Activated T-cell treated with anti-CD3 and anti-CD28 coated beads for 4 hours (primary cell): ENCODE measurements around the gene COMMD6.

ENCODE experiments used
- DNase-seq: peaks from one replicate; pipeline ENCODE4 v3.0.0-alpha.2; 2020

Gene COMMD6

DNA sequence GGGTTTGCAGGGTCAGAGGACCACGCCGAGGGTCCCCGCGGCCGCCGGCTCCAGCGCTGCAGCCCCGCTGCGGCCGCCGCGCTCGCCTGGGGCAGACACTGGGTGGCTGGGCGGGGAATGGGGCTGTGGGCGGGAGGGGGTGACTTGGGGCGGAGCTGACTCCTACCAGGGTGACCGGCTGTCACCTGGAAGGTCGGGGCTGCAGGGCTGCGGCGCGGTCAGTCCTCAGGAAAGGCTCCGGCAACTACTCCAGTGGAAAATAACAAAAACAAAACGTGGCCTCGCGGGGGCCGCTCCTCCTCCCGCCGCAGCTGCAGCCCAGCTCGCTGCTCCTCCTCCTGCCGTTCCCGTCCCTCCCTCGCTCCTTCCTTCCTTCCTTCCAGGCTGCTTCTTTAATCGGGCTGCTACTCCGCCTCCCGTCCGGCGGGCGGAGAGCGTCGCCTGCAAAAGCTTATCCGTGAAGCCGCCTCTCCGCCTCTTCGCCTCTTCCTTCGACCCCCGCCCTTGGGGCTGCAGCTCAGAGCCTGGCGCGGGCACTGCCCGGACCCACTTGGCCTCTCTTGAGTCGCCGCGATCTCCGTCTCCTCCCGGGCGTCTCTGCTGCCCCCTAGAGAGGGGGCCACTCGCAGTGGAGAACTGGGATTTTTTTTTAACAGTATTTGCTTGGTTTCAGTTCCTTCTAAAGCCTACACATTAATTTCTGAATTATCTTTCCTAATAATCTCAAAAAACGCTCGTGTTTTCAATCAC lies 55.4 kb downstream of the COMMD6 start, which contains the start of gene TBC1D4:
Gene TBC1D4, minus strand, starts transcription at position 100 of the 750 bp plus-strand sequence. CDS start 402 bp downstream, outside the sequence.
- DNase-seq: peak; percentile 23

DNA sequence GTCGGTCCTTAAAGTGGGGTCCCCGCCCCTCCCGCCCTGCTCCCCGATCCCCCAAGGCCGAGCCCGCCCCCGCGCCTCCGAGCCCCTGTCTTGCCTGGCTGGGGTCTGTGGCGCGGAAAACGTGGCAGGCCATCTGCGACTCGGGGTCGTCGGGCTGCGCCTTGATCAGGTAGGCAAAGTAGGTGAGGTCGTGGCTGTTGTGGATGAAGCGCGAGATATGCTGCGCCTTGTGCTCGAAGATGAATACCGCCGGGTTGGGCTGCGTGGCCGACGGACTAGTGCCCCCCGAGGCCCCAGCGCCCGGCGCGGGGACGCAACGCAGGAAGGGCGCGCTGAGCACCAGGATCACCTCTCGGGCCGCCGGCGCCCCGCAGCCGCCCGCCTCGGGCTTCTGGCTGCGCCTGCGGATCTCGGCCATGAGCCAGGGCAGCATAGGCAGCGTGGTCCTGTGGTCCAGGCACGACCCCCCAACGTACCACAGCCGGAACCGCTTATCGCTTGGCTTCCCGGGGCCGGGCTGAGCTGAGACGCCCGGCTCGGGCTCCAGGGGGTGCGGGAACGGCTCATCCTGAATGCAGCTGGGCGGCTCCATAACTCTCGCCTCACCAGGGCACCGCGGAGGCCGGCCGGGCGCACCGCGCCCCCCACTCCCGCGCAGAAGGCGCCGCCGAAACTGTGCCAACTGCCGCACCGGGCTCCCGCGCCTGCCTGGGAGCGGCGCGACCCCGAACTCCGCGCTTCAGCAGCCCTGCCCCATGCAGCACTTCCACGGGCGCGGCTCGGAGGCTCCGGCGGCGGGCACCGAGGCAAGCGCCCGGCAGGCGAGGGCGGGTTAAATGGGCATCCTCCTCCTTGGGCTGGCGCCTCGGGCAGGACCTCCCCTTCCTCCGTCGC lies 56.2 kb downstream of the COMMD6 start:
- DNase-seq: no peak

DNA sequence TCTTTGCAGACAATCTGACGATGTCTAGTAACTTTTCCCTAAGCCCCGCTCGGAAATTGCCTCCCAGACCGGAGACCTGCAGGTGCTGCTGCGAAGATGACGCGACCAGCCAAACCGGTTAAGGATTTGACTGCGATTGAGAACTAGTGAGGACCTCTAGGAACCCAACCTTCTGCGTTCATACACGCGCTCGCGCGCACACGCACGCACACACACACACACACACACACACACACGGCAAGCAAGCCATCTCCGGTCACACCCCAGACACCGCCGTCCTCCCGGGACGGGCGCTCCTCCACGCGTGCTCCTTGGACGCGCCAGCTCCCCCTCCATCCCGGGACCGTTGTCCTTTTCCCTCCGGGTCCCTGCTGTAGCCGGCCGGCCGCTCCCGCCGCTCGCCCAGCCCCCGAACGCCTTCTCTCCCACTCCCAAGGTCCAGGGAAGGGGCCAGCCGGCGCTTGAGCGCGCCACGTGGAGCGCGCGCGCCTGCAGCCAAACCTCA lies 56.9 kb downstream of the COMMD6 start:
- no peak for DNase-seq

DNA sequence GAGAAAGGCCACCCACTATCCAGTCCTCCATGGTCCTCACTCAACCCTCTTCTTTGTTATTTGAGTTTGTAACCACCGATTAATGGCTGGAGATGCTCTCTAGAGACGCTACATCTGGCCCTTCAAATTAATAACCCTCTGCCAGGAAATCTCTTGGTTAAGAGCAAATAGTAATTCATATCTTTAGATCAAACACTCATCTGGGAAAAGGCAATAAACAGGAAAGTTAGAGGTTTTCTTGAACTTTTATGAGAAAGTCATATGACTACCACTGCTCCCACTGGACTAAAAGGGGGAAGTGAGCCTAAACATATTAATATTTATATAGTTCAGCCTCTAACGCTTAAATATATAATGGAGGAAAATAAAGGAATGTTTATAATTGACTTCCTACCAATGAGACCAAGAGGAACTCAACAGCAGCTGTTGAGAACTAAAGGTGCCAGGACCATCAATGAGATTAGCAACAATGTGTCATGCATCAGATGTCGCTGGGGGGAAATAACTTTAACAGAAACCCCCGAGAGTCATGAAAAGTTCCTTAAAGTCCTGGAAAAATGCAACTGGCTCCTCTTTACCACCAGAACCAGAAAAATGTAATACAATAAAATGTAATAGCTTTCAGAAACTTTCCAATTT lies 58.4 kb downstream of the COMMD6 start:
- no peak for DNase-seq

DNA sequence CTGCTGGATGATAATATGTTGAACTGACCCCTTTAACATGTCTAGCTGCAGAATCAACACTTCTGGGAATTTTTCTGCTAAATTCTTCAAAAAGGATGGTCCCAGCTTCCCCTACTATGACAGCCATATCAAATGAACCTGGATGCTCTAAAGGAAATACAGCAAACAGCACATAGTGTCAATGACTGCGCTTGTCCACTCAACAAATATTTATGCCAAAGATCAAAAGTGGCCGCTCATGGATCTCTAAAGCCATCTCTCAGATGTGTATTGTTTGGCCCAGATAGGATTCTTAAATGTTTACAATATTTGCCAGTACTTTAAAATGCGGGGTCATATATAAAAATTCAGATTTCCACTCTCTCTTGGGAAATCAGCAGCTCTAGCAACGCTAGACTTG lies 59.0 kb downstream of the COMMD6 start:
- DNase-seq: no peak
